NCI-H146 treated with DMSO at 0.1 percent for 48 hours (cell line): ENCODE measurements around the gene LETM1.

Source experiments
- DNase-seq: peaks from one replicate; lab custom pipeline; 2025; ENCODE audit not compliant: unreplicated experiment; lab: John Stamatoyannopoulos, UW

Gene LETM1

DNA sequence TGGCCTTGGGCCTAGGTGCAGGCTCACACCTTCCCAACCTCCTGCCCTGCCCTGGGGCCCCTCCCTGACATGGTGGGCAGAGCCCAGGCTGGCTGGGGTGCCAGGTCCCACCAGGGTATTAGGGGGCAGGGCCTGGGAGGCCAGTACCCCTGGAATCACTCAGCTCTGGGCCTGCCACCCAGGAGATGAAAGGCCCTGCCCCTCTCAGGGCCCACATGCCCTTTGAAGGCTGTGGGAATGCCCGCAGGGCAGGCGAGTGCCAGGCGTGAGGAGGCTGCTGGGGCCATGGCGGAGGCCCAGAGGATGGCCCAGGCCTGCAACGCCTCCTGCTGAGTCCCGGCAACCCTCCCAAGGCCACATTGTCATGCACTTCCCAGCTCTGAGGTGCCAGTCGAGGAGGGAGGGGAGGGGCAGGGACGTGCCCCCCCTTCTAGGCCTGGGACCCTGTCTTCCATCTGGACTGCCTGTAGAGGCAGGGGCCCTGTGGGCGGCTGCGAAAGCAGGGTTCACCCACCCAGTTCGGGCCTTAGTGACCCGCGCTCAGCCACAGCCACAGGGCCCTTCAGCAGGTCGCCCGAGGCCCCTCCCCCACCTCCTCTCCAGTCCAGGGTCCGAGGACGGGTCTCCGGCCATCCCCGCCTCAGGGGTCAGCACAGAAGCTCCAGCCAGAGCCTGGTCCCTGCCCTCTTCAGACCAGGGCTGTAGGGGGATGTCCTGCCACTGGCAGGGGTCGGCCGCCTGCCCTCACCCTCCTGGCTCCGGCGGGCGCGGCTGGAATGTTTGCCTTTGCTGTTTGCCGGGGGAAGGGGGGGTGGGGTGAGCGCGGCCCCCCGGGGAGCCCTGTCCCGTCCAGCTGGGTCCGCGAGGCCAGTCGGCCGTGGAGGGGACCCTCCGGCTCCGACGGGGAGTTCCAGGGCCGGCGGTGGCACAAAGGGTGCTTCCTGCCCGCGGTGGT, 89.6 kb downstream of the LETM1 start:
- no peak for DNase-seq

DNA sequence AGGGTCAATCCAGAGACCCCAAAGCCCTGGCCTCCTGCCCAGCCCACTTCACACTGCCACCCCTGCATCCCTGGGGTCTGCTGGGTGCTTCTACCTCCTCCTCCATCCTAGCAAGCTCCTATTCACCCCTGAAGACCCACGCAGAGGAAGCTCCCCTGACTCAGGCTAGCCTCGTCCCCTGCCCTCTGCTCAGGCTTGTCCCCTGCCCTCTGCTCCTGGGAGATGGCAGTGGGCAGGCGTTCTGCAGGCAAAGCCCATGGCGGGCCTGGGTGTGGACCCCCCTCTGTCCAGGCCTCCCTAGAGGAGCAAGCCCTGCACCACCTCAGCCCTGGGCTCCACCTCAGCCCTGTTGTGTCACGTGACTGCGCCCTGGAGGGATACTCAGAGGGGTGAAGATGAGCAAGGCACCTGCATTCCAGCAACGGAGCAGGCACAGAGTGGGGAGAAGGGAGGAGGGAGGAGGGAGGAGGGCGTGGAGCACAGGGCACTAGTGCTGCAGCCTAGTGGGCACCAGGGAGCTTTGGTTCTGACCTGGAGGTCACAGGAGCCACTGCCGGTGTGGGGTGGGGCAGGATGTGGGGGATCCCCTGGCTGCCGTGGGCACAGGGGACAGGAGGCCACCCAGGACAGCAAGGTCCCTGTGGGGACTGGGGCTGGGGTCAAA, 90.4 kb downstream of the LETM1 start:
- no peak for DNase-seq

DNA sequence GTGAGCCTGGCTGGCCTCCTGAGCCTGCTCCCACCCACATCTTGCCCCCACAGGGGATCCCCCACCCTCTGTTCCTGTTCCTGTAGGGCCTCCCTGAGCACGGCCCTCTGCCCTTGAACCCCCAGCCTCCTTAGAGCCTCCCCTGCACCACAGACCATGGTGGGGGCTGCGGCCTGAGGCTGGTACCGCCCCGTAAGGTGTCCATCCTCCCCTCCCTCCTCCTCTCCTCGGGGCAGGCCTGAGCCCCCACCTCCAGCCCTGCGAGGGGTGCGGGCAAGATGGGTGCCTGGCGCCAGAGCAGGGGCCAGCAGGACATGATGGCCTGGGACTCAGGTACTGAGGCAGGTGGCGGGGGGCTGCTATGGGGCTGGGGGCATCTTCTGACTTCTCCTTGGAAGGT, 91.3 kb downstream of the LETM1 start:
- DNase-seq = no peak

GRCh38 chr4:1763550-1764080, 92.3 kb downstream of the LETM1 start:
- DNase-seq = no peak

DNA sequence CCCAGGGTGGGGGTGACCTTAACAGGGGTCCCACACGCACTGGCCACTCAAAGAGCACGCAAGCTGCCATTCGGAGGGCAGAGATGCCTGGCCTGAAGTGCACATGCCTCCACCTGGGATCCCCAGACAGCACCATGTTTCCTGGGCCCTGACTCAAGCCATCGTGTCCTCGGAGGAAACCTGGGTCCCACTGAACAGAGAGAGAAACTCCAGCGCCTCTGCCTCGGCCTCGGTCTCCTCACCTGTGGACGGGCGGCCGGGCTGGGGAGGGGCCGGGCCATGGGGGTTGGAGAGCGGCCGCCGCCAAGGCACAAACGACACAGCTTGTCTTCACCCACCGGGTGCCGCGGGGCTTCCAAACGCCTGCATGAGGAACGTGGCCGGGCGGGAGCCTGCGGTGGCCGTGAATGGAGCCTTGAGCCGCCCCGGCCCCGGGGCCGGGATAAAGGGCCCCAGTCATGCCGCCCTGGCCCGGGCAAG, 92.8 kb downstream of the LETM1 start:
- no peak for DNase-seq

DNA sequence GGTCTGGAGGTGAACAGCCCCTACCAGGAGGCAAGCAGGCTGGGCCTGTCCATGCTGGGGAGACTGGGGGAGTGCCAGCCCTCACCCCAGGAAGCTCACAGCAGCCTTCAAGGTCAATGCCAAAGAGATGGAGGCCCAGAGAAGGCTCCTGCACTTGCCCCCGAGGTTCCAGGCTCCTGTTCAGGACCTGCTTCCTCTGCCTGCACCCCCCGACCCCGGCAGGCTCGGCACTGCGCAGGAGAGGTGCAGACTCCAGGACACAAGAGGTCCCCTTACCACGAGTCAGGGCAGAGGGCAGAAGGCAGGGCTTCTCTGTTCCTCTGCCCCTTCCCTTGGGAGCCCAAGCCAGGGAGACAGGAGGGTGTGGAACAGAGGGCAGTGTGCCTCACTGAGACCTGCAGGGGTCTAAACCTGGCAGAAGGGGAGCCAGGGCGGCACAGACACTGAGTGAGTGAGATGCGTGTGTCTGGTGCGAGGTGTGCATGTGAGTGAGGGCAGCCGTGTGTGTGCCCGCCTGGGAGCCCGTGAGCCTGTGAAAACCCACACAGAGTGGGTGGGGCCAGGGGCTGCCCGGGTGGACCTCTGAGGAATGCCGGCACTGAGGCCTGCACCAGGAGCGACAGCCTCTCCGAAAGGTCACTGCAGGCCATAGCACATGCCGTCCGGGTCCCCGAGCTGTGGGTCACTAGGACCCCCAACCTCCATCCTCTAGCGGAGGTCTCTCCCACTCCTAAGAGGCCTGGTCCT, 93.5 kb downstream of the LETM1 start:
- no peak for DNase-seq
